Sigmoid colon (tissue), 4 donors: ENCODE data around the gene APBA3.

ENCODE experiments used
- POLR2AphosphoS5 ChIP-seq, 4 donors: sonication (generic); formaldehyde crosslinking; IDR thresholded peaks; one replicate each; pipeline ENCODE4 v1.6.1; 2017; ENCODE audit warnings: antibody characterized with exemption in 4 of 4
- TF ChIP-seq, protein P1 (sequence below), 4 experiments: fragments of 450-650 bp in 3 of 4; fragments of 200-600 bp in 1 of 4; IDR thresholded peaks; one replicate each; pipeline ENCODE4 v1.5.1; 2016 to 2019; ENCODE audit warnings: antibody characterized with exemption in 4 of 4, mild to moderate bottlenecking in 3 of 4, moderate library complexity in 2 of 4

DNA sequence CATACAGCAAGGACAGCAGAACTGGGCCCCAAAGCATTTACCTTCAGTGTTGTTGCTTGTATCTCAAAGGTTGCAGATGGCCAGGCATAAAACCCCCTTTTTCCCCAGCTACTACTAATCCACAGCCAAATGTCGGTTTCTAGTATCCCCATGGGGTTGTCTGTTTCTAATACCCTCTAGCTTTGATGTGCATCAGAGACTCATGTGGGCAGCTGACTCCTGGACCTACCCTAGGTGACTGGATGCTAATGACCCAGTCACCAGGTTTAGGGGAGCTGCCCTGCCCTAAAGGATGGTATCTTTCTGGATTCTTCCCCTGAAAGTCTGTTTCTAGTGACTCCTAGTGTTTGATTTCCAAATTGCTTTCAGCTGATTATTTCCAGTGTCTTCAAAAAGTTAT, 29.4 kb downstream of the APBA3 start:
- no peak for TF ChIP-seq POLR2AphosphoS5 (IDR thresholded peaks at IDR 0.05)
- TF ChIP-seq, protein P1, sequence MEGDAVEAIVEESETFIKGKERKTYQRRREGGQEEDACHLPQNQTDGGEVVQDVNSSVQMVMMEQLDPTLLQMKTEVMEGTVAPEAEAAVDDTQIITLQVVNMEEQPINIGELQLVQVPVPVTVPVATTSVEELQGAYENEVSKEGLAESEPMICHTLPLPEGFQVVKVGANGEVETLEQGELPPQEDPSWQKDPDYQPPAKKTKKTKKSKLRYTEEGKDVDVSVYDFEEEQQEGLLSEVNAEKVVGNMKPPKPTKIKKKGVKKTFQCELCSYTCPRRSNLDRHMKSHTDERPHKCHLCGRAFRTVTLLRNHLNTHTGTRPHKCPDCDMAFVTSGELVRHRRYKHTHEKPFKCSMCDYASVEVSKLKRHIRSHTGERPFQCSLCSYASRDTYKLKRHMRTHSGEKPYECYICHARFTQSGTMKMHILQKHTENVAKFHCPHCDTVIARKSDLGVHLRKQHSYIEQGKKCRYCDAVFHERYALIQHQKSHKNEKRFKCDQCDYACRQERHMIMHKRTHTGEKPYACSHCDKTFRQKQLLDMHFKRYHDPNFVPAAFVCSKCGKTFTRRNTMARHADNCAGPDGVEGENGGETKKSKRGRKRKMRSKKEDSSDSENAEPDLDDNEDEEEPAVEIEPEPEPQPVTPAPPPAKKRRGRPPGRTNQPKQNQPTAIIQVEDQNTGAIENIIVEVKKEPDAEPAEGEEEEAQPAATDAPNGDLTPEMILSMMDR (IDR thresholded peaks at IDR 0.05), result no peak
